ENCODE results near the gene FBP2.

DNA sequence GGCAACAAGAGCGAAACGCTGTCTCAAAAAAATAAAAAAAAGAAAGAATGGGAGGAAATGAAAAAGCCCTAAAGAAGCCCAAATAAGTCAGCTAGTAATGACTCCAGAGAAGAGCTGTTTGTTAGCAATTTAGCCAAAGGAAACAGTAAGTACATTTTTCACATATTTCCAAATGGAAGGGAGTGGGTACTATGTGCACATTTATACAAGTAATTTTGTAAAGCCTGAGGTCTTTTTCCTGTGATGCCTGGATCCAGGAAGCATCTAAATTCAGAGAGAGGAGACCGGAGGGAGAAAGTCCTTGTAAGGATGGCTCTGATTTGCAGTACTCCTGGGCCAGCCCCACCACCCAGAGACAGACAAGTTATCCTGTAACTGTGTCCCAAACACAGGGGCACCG is 31.0 kb upstream of the FBP2 start:
- TF ChIP-seq EP300 (IDR thresholded peaks at IDR 0.05; ENCODE audit: borderline replicate concordance) (no peak), CREB1 (IDR thresholded peaks at IDR 0.05; ENCODE audit: low read depth) (no peak), MAX (IDR thresholded peaks at IDR 0.05) (no peak), CEBPB (IDR thresholded peaks at IDR 0.05) (no peak), TAF1 (IDR thresholded peaks at IDR 0.05; ENCODE audit: low read depth) (no peak), EGR1 (IDR thresholded peaks at IDR 0.05) (no peak), NFIC (IDR thresholded peaks at IDR 0.05) (no peak), TEAD4 (IDR thresholded peaks at IDR 0.05) (no peak)
- TF ChIP-seq, protein P1, sequence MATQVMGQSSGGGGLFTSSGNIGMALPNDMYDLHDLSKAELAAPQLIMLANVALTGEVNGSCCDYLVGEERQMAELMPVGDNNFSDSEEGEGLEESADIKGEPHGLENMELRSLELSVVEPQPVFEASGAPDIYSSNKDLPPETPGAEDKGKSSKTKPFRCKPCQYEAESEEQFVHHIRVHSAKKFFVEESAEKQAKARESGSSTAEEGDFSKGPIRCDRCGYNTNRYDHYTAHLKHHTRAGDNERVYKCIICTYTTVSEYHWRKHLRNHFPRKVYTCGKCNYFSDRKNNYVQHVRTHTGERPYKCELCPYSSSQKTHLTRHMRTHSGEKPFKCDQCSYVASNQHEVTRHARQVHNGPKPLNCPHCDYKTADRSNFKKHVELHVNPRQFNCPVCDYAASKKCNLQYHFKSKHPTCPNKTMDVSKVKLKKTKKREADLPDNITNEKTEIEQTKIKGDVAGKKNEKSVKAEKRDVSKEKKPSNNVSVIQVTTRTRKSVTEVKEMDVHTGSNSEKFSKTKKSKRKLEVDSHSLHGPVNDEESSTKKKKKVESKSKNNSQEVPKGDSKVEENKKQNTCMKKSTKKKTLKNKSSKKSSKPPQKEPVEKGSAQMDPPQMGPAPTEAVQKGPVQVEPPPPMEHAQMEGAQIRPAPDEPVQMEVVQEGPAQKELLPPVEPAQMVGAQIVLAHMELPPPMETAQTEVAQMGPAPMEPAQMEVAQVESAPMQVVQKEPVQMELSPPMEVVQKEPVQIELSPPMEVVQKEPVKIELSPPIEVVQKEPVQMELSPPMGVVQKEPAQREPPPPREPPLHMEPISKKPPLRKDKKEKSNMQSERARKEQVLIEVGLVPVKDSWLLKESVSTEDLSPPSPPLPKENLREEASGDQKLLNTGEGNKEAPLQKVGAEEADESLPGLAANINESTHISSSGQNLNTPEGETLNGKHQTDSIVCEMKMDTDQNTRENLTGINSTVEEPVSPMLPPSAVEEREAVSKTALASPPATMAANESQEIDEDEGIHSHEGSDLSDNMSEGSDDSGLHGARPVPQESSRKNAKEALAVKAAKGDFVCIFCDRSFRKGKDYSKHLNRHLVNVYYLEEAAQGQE (IDR thresholded peaks at IDR 0.05; ENCODE audit: low read depth) = no peak
- TF ChIP-seq, protein P2, sequence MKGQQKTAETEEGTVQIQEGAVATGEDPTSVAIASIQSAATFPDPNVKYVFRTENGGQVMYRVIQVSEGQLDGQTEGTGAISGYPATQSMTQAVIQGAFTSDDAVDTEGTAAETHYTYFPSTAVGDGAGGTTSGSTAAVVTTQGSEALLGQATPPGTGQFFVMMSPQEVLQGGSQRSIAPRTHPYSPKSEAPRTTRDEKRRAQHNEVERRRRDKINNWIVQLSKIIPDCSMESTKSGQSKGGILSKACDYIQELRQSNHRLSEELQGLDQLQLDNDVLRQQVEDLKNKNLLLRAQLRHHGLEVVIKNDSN (IDR thresholded peaks at IDR 0.05) = no peak
